HepG2 (cell line): ENCODE measurements around the gene GAREM1. TPM values are rescaled to one million over a fixed set of nuclear protein-coding genes. Genes with fewer than 3 reads are reported as not detected.

Experiments used
- ATAC-seq: fragments of 200-7000 bp; cut with Tn5 transposase; 3 replicates; pipeline ENCODE4 v1.9.1; 2020; ENCODE audit warnings: mild to moderate bottlenecking, moderate library complexity
- BruUV-seq: library from RNA; stranded (reverse); fragments of 400-500 nt; replicated peaks from 2 replicates; lab custom pipeline; 2021; lab: Mats Ljungman, UMichigan
- CTCF ChIA-PET: fragments of 300-600 bp; formaldehyde crosslinking; extraction: SDS; loops from one replicate; lab custom pipeline; 2021; ENCODE audit warnings: low total read pairs, inconsistent platforms, low intra/inter-chr PET ratio; lab: Yijun Ruan, JAX
- POLR2A ChIA-PET: fragments of 350-600 bp; sonication (Branson Sonifier 250); formaldehyde crosslinking; loops from one replicate; lab custom pipeline; 2020; ENCODE audit warnings: antibody characterized with exemption, inconsistent platforms; lab: Yijun Ruan, JAX
- DNase-seq: peaks from one replicate; pipeline ENCODE4 v3.0.0-alpha.2; 2015; ENCODE audit warnings: low spot score
- FAIRE-seq: peaks from 3 replicates; lab custom pipeline; 2011; peaks lifted over from hg19 to GRCh38; lab: Jason Lieb, UNC
- H2AFZ ChIP-seq: one replicate; pipeline ENCODE4 v1.6.1; 2011; ENCODE audit warnings: low read length, inconsistent platforms
- H3K27ac ChIP-seq: fragments of 300-600 bp; 3 replicates; pipeline ENCODE4 v1.8.0; 2011; ENCODE audit warnings: mixed run types, mild to moderate bottlenecking, mixed read lengths, low read length, inconsistent platforms; ENCODE audit not compliant: insufficient read depth; ENCODE audit errors: extremely low read length
- H3K27me3 ChIP-seq, 2 experiments: fragments of 200-600 bp in 1 of 2; 2 replicates in 1 of 2; 3 replicates in 1 of 2; pipeline versions ENCODE4 v1.6.0 to v1.8.0; 2011; ENCODE audit warnings: low read length in 2 of 2, mild to moderate bottlenecking in 2 of 2, moderate library complexity in 2 of 2, inconsistent platforms in 1 of 2; ENCODE audit not compliant: insufficient read depth in 2 of 2, control insufficient read depth in 1 of 2
- H3K36me3 ChIP-seq, 2 experiments: fragments of 200-600 bp in 1 of 2; replicated peaks in 1 of 2; 2 replicates in 1 of 2; 3 replicates in 1 of 2; pipeline versions ENCODE4 v1.5.1 to v1.8.0; 2011; ENCODE audit warnings: low read length in 2 of 2, inconsistent platforms in 1 of 2; ENCODE audit not compliant: insufficient read depth in 2 of 2, control insufficient read depth in 1 of 2
- H3K4me1 ChIP-seq: 2 replicates; pipeline ENCODE4 v1.5.1; 2012; ENCODE audit warnings: low read length, inconsistent platforms; ENCODE audit not compliant: insufficient read depth
- H3K4me2 ChIP-seq: 2 replicates; pipeline ENCODE4 v1.6.0; 2011; ENCODE audit warnings: low read depth, low read length, inconsistent platforms
- H3K4me3 ChIP-seq, 3 experiments: fragments of 200-600 bp in 1 of 3; sonication (generic), shearing (Covaris generic) in 1 of 3; replicated peaks in 1 of 3; 2 replicates each; pipeline ENCODE4 v1.5.1; 2011 to 2016; ENCODE audit warnings: low read length in 3 of 3, inconsistent platforms in 2 of 3, low read depth in 2 of 3, mild to moderate bottlenecking in 2 of 3, control low read depth in 1 of 3, mixed read lengths in 1 of 3; ENCODE audit not compliant: insufficient read depth in 1 of 3
- H3K79me2 ChIP-seq: one replicate; pipeline ENCODE4 v1.6.1; 2011; ENCODE audit warnings: low read length, inconsistent platforms; ENCODE audit not compliant: insufficient read depth
- H3K9ac ChIP-seq: 2 replicates; pipeline ENCODE4 v1.6.0; 2011; ENCODE audit warnings: mild to moderate bottlenecking, low read depth, low read length, inconsistent platforms; ENCODE audit not compliant: insufficient read depth
- H3K9me3 ChIP-seq: 2 replicates; pipeline ENCODE4 v1.5.1; 2012; ENCODE audit warnings: mild to moderate bottlenecking, low read length
- H4K20me1 ChIP-seq: 2 replicates; pipeline ENCODE4 v1.6.0; 2011; ENCODE audit warnings: inconsistent platforms, mild to moderate bottlenecking, low read length, moderate library complexity; ENCODE audit not compliant: insufficient read depth
- HDAC6 ChIP-seq: fragments of 200-600 bp; sonication (generic); IDR thresholded peaks from 2 replicates; pipeline ENCODE4 v1.7.0; 2017; ENCODE audit warnings: mild to moderate bottlenecking, antibody characterized with exemption, low read length, low read depth
- HNF4G ChIP-seq, 2 experiments: sonication (generic) in 1 of 2; formaldehyde crosslinking in 1 of 2; IDR thresholded peaks; 2 replicates each; pipeline versions ENCODE4 v1.4.0 to v1.6.1; 2011 to 2020; ENCODE audit warnings: borderline replicate concordance in 2 of 2, low read depth in 2 of 2, mild to moderate bottlenecking in 2 of 2, low read length in 1 of 2, missing genetic modification reagents in 1 of 2, moderate library complexity in 1 of 2
- RFX1 ChIP-seq: fragments of 450-650 bp; IDR thresholded peaks from 2 replicates; pipeline ENCODE4 v1.6.1; 2017
- ZNF546 ChIP-seq: sonication (generic); formaldehyde crosslinking; conservative IDR thresholded peaks from 2 replicates; pipeline ENCODE4 v1.8.1; 2023; ENCODE audit warnings: mild to moderate bottlenecking, missing genetic modification reagents
- ZZZ3 ChIP-seq: sonication (generic); formaldehyde crosslinking; IDR thresholded peaks from 2 replicates; pipeline ENCODE4 v1.4.0; 2020; ENCODE audit warnings: missing genetic modification reagents, mild to moderate bottlenecking, borderline replicate concordance
- WGBS: methylation state at CpG from one replicate; pipeline ENCODE4 v1.1.6; 2017; ENCODE audit warnings: low lambda C conversion rate; 5-methylcytosine and 5-hydroxymethylcytosine counted together
- in situ Hi-C: cut with HindIII; loops from 2 replicates; pipeline ENCODE4 v1.10.0; 2017; ENCODE audit warnings: low pct_unique_long_range_greater_than_20kb; ENCODE audit not compliant: extremely low pct_ligation_motif_present
- intact Hi-C: fragments of 100-400 bp; cut with micrococcal nuclease; formaldehyde crosslinking; loops from one replicate; pipeline ENCODE4 v1.10.0; 2022; ENCODE audit not compliant: unreplicated experiment
- polyA plus RNA-seq, 8 experiments: library from polyadenylated mRNA; depleted of rRNA in 3 of 8; stranded (reverse) in 7 of 8; unstranded in 1 of 8; fragments of >200 nt; fragmentation: Illumina TruSeq in 4 of 8; extraction: Trizol in 4 of 8; gene quantifications; 2 replicates each; pipeline versions ENCODE4 v1.2.1 to v1.2.3, GENCODE V29; 2011 to 2016; ENCODE audit warnings: low read depth in 4 of 8, missing spikeins in 1 of 8, mixed read lengths in 1 of 8; ENCODE audit not compliant: insufficient read depth in 1 of 8
- total RNA-seq, 5 experiments: library from RNA; depleted of rRNA; stranded (reverse); fragments of >200 nt; fragmentation: Illumina TruSeq; extraction: Trizol; gene quantifications; 2 replicates each; pipeline ENCODE4 v1.2.3, GENCODE V29; 2016; ENCODE audit warnings: low read depth in 1 of 5

Gene GAREM1
- total and polyA plus RNA-seq, 2 of the 13 experiments (the other 11 are each of a cell fraction or from before 2014, with no cell fraction given), result 2.5 to 2.9 TPM

DNA sequence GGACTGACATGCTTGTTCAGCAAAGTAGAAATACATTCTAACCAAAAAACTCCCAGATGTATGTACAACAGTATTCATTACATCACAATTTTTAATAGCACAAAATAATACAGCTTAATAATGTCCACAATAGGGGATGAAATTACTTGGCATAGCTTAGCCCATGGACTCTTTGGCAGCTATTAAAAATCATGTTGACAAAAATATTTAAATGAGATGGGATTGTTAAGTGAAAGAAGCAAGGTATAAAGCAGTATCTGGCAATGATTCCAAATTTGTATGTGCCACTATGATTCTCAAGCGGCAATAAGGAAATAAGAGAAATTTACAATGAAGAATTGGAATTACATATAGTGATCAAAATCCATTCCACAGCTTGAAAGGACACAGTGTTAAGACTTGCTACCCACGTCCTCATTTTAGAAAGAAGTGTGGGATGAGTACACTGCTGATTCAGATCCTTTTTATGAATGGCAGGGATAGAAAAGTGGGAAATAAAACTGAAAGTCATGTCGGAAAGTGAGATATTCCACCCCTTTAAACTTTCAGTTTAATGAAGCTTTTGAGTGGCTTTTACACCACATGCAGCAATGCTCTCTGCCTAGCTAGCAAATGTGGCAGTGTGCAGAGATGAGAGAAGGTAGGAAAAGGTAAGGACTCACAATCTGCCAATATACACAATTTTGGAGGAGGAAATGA is 2.4 kb downstream of the GAREM1 start (continued):
- TF ChIP-seq HNF4G (IDR thresholded peaks at IDR 0.05; ENCODE audit: borderline replicate concordance, low read depth, low read length) (no peak), HNF4G (CRISPR knock-in tag; IDR thresholded peaks at IDR 0.05; ENCODE audit: borderline replicate concordance, low read depth) (no peak), HDAC6 (no peak), ZZZ3 (CRISPR knock-in tag) (no peak), RFX1 (no peak)

DNA sequence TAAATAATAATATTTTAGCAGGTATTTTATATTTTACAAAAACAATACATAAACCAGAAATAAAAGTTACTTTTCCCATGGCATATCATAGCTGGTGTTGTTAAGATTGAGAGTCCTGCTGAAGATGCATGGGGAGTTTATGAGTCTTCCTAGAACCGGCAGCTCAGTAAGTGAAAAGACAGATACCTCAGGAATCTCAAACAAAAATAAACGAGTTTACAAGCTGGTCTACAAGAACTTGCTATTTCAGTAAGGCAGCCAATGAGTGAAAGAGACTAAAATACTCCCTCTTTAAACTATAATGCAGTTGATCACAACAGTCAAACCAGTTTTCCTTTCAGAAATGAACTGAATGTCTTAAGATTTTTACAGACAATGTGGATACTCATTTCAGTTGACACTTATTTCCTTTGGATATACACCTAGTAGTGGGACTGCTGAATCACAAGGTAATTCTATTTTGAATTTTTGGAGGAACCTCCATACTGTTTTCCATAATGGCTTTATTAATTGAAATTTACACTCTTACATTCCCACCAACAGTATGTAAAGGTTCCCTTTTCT is 8.9 kb downstream of the GAREM1 start:
- 67% methylated on average over 2 of the region's 2 CpGs for WGBS
- no peak for FAIRE-seq
- no peak overlapping the region for H2AFZ ChIP-seq
- no peak for TF ChIP-seq ZNF546 (CRISPR knock-in tag)
- 0 out of 2 replicates have a peak, but pooled peaks cover 5% of the 10 kb centered on the region for H3K4me1 ChIP-seq
- intact Hi-C loops (no loop called here), in situ Hi-C loops (no loop called here)
- H3K9me3 ChIP-seq, result no peaks in the 10 kb centered on the region
- peaks cover 3% of the 10 kb centered on the region for H3K79me2 ChIP-seq
- ChIA-PET CTCF (no interaction called here), POLR2A (no interaction called here)
- no peak overlapping the region for H3K4me3 ChIP-seq
- H3K4me2 ChIP-seq, result no peak overlapping the region
- H3K27me3 ChIP-seq, result no peaks in the 10 kb centered on the region
- H3K9ac ChIP-seq, result no peak overlapping the region
- no peak for ATAC-seq
- H3K27ac ChIP-seq, result no peak overlapping the region
- no peaks in the 10 kb centered on the region for H3K36me3 ChIP-seq
- H4K20me1 ChIP-seq, result no peaks in the 10 kb centered on the region
- no peak for DNase-seq
- BruUV-seq, result no TSS peak
